GM12878 (cell line): Measurements from ENCODE around the gene TIGD2. TPM values are rescaled to one million over a fixed set of nuclear protein-coding genes. Genes with fewer than 3 reads are reported as not detected.

ENCODE experiments used
- ATAC-seq: fragments of 200-7000 bp; cut with Tn5 transposase; 3 replicates; pipeline ENCODE4 v1.9.1; 2020; ENCODE audit warnings: mild to moderate bottlenecking, moderate library complexity
- BruUV-seq: library from RNA; stranded (reverse); fragments of 400-500 nt; replicated peaks from 2 replicates; lab custom pipeline; 2021; lab: Mats Ljungman, UMichigan
- CTCF ChIA-PET: fragments of 300-600 bp; sonication (Branson Sonifier 250); formaldehyde crosslinking; extraction: SDS; loops from one replicate; lab custom pipeline; 2021; ENCODE audit warnings: inconsistent platforms; lab: Yijun Ruan, JAX
- POLR2A ChIA-PET: fragments of 350-600 bp; formaldehyde crosslinking; extraction: SDS; loops from one replicate; lab custom pipeline; 2021; ENCODE audit warnings: inconsistent platforms; lab: Charles Lee
- RAD21 ChIA-PET: fragments of 300-600 bp; sonication (Branson Sonifier 250); formaldehyde crosslinking; loops from one replicate; lab custom pipeline; 2023; ENCODE audit warnings: antibody characterized with exemption; ENCODE audit not compliant: unreplicated experiment; lab: Charles Lee
- SMC1A ChIA-PET: fragments of 300-600 bp; sonication (Branson Sonifier 250); formaldehyde crosslinking; loops from one replicate; lab custom pipeline; 2023; ENCODE audit not compliant: unreplicated experiment, uncharacterized antibody; lab: Charles Lee
- DNase-seq: peaks from one replicate; pipeline ENCODE4 v3.0.0-alpha.2; 2011; ENCODE audit warnings: low read depth, low spot score
- FAIRE-seq: peaks from 3 replicates; lab custom pipeline; 2011; peaks lifted over from hg19 to GRCh38; lab: Jason Lieb, UNC
- H2AFZ ChIP-seq: 2 replicates; pipeline ENCODE4 v1.6.0; 2011; ENCODE audit warnings: low read depth, low read length, control low read depth; ENCODE audit not compliant: control insufficient read depth
- H3K27ac ChIP-seq: 2 replicates; pipeline ENCODE4 v1.5.1; 2011; ENCODE audit warnings: control low read depth; ENCODE audit not compliant: control insufficient read depth, insufficient read depth
- H3K27me3 ChIP-seq, 2 experiments: replicated peaks in 1 of 2; 2 replicates each; pipeline versions ENCODE4 v1.6.0 to v1.6.1; 2011; ENCODE audit warnings: low read length in 1 of 2; ENCODE audit not compliant: control insufficient read depth in 2 of 2, insufficient read depth in 2 of 2
- H3K36me3 ChIP-seq, 2 experiments: 2 replicates each; pipeline ENCODE4 v1.5.1; 2011; ENCODE audit warnings: low read length in 1 of 2; ENCODE audit not compliant: control insufficient read depth in 2 of 2, insufficient read depth in 2 of 2
- H3K4me1 ChIP-seq: 2 replicates; pipeline ENCODE4 v1.6.1; 2011; ENCODE audit warnings: mild to moderate bottlenecking, low read length, moderate library complexity, mixed read lengths; ENCODE audit not compliant: control insufficient read depth, insufficient read depth
- H3K4me2 ChIP-seq: 2 replicates; pipeline ENCODE4 v1.6.0; 2011; ENCODE audit warnings: control low read depth; ENCODE audit not compliant: control insufficient read depth, insufficient read depth
- H3K4me3 ChIP-seq: fragments of 200-600 bp; sonication (generic); 2 replicates; pipeline ENCODE4 v1.5.1; 2016
- H3K79me2 ChIP-seq: 2 replicates; pipeline ENCODE4 v1.6.0; 2011; ENCODE audit warnings: low read length; ENCODE audit not compliant: control insufficient read depth, insufficient read depth
- H3K9ac ChIP-seq: 2 replicates; pipeline ENCODE4 v1.8.0; 2011; ENCODE audit warnings: low read length, control low read depth, mixed read lengths; ENCODE audit not compliant: control insufficient read depth, insufficient read depth
- H3K9me3 ChIP-seq: replicated peaks from 3 replicates; pipeline ENCODE4 v1.5.1; 2011; ENCODE audit warnings: mild to moderate bottlenecking, low read length; ENCODE audit not compliant: control insufficient read depth, insufficient read depth
- H4K20me1 ChIP-seq: 2 replicates; pipeline ENCODE4 v1.6.0; 2011; ENCODE audit not compliant: control insufficient read depth, insufficient read depth
- CBX3 ChIP-seq: fragments of 200-600 bp; sonication (generic); IDR thresholded peaks from 2 replicates; pipeline ENCODE4 v1.6.1; 2016; ENCODE audit warnings: low read depth, borderline replicate concordance
- CHD4 ChIP-seq: fragments of 200-600 bp; sonication (generic); IDR thresholded peaks from 2 replicates; pipeline ENCODE4 v1.6.1; 2016; ENCODE audit warnings: mild to moderate bottlenecking
- HCFC1 ChIP-seq: fragments of 150-350 bp; IDR thresholded peaks from 2 replicates; pipeline ENCODE4 v1.6.1; 2014; ENCODE audit warnings: low read length
- MTA3 ChIP-seq: IDR thresholded peaks from 2 replicates; pipeline ENCODE4 v1.6.1; 2012; ENCODE audit warnings: low read length, inconsistent platforms, borderline replicate concordance
- MXI1 ChIP-seq: fragments of 150-350 bp; IDR thresholded peaks from 2 replicates; pipeline ENCODE4 v1.6.1; 2011; ENCODE audit warnings: low read depth, mild to moderate bottlenecking, inconsistent platforms, low read length, improper control_type of control experiment
- NBN ChIP-seq: fragments of 450-650 bp; IDR thresholded peaks from 2 replicates; pipeline ENCODE4 v1.6.1; 2016
- NFIC ChIP-seq: IDR thresholded peaks from 2 replicates; pipeline ENCODE4 v1.6.1; 2012; ENCODE audit warnings: low read depth, mild to moderate bottlenecking, inconsistent platforms, low read length, moderate library complexity
- PAX5 ChIP-seq: IDR thresholded peaks from 2 replicates; pipeline ENCODE4 v1.6.1; 2011; ENCODE audit warnings: low read depth, low read length, borderline replicate concordance
- RFX5 ChIP-seq: IDR thresholded peaks from 2 replicates; pipeline ENCODE4 v1.6.1; 2011; ENCODE audit warnings: low read depth, low read length, improper control_type of control experiment
- RUNX3 ChIP-seq: IDR thresholded peaks from 2 replicates; pipeline ENCODE4 v1.6.1; 2012; ENCODE audit warnings: low read length, inconsistent platforms
- SP1 ChIP-seq: IDR thresholded peaks from one replicate; pipeline ENCODE4 v1.6.1; 2011; ENCODE audit warnings: low read depth, low read length
- WGBS: methylation state at CpG from one replicate; pipeline ENCODE4 v1.1.6; 2016; ENCODE audit warnings: low lambda C conversion rate; ENCODE audit not compliant: insufficient replicate concordance, insufficient coverage; ENCODE audit errors: missing lambda C conversion rate; 5-methylcytosine and 5-hydroxymethylcytosine counted together
- in situ Hi-C: fragments of 300-500 bp; cut with MboI; formaldehyde crosslinking; loops from 9 replicates; pipeline ENCODE4 v1.14.3; 2018; ENCODE audit warnings: mixed read lengths
- intact Hi-C: fragments of 100-400 bp; cut with micrococcal nuclease; formaldehyde crosslinking; loops from one replicate; pipeline ENCODE4 v1.14.2; 2022; ENCODE audit not compliant: unreplicated experiment
- polyA plus RNA-seq, 11 experiments: library from polyadenylated mRNA; depleted of rRNA in 4 of 11; unstranded in 6 of 11; stranded (reverse) in 5 of 11; fragments of >200 nt; fragmentation: Nextera tagmentation in 4 of 11; fragmentation: Illumina TruSeq in 1 of 11; extraction: Ambion mirVana in 4 of 11; extraction: Trizol in 1 of 11; gene quantifications; 1 replicate in 1 of 11; 2 replicates in 10 of 11; pipeline versions ENCODE4 v1.2.1 to v1.2.3, GENCODE V29; 2011 to 2016; ENCODE audit warnings: inconsistent platforms in 2 of 11, missing spikeins in 2 of 11, low read depth in 1 of 11
- total RNA-seq, 4 experiments: library from RNA; depleted of rRNA in 3 of 4; stranded (reverse); fragments of >200 nt in 3 of 4; fragmentation: Illumina TruSeq in 1 of 4; extraction: Trizol in 1 of 4; gene quantifications; 2 replicates each; pipeline versions ENCODE4 v1.2.1 to v1.2.3, GENCODE V29; 2013 to 2021
- TF ChIP-seq, protein P1 (sequence below): fragments of 450-650 bp; IDR thresholded peaks from 2 replicates; pipeline ENCODE4 v1.6.1; 2017; ENCODE audit warnings: mild to moderate bottlenecking, moderate library complexity
- TF ChIP-seq, protein P2 (sequence below): fragments of 450-650 bp; IDR thresholded peaks from 2 replicates; pipeline ENCODE4 v1.6.1; 2014; ENCODE audit warnings: mild to moderate bottlenecking
- TF ChIP-seq, protein P3 (sequence below): fragments of 450-650 bp; IDR thresholded peaks from 2 replicates; pipeline ENCODE4 v1.6.1; 2016; ENCODE audit warnings: mild to moderate bottlenecking, moderate library complexity, borderline replicate concordance

The TIGD2 gene
- total and polyA plus RNA-seq, 10 of the 15 experiments (the other 5 are each of a cell fraction or from before 2014, with no cell fraction given) = 2.4 to 8.4 (median 5.0) TPM

DNA sequence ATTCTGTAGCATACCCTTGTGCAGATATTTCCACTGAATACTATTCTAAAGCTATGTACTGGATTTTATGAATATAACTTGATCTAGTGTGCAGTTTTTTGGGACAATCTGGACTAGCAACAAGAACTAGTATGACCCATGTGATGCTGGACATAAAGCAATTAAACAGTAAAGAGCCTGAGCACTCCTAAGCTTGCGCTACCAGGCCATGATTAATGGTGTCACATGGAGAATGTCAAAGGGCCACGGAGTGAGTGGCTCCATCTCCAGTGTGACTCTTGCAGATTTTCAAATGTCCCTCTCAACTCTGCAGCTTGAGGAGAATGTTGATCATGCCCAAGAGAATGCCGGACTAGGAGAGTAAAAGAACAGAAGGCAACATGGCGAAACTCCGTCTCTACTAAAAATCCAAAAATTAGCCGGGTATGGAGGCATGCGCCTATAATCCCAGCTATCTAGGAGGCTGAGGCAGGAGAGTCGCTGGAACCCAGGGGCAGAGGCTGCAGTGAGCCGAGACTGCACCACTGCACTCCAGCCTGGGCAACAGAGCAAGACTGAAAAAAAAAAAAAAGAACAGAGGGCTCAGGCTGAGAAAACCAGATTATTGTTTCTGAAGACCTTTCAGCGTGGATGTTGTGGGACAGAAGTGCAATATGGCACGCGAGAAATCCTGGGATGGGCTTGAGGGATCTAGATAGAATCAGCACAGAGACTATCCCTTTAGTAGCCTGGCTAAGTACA, 45.0 kb downstream of the TIGD2 start:
- Histone ChIP-seq H3K27ac (no peak overlapping the region), H3K4me2 (no peak overlapping the region), H3K4me1 (no peaks in the 10 kb centered on the region), H3K4me3 (no peak overlapping the region), H3K9ac (no peak overlapping the region), H2AFZ (no peak overlapping the region), H4K20me1 (no peaks in the 10 kb centered on the region), H3K36me3 (no peaks in the 10 kb centered on the region), H3K79me2 (no peaks in the 10 kb centered on the region), H3K9me3 (no peaks in the 10 kb centered on the region; the same call in 2 of the 3 replicates), H3K27me3 (no peaks in the 10 kb centered on the region)
- in situ Hi-C loops (no loop called here), intact Hi-C loops (loop anchor here (5.0 kb wide), 1 partner anchor 339 kb away; no protein-coding TSS in a partner anchor)
- DNase-seq = no peak
- ChIA-PET RAD21 (interaction anchor here (0.9 kb wide), 1 partner anchor 14 kb away, joined by 3 read pairs; no protein-coding TSS in a partner anchor), SMC1A (interaction anchor here (0.7 to 1.2 kb wide), 3 partner anchors 13 to 405 kb away, joined by 3 to 4 read pairs (median 3); no protein-coding TSS in a partner anchor), CTCF (interaction anchor here (0.6 to 1.1 kb wide), 5 partner anchors 8 to 282 kb away, joined by 3 to 9 read pairs (median 5); no protein-coding TSS in a partner anchor), POLR2A (interaction anchor here (1.3 kb wide), 1 partner anchor 15 kb away, joined by 3 read pairs; no protein-coding TSS in a partner anchor)
- BruUV-seq = no TSS peak
- FAIRE-seq = no peak
- no peak for ATAC-seq
- WGBS = 48% methylated on average over 12 of the region's 12 CpGs
- TF ChIP-seq CHD4 = no peak
- TF ChIP-seq NBN = no peak
- no peak for TF ChIP-seq RFX5
- TF ChIP-seq RUNX3 = no peak
- no peak for TF ChIP-seq MXI1
- TF ChIP-seq, protein P1, sequence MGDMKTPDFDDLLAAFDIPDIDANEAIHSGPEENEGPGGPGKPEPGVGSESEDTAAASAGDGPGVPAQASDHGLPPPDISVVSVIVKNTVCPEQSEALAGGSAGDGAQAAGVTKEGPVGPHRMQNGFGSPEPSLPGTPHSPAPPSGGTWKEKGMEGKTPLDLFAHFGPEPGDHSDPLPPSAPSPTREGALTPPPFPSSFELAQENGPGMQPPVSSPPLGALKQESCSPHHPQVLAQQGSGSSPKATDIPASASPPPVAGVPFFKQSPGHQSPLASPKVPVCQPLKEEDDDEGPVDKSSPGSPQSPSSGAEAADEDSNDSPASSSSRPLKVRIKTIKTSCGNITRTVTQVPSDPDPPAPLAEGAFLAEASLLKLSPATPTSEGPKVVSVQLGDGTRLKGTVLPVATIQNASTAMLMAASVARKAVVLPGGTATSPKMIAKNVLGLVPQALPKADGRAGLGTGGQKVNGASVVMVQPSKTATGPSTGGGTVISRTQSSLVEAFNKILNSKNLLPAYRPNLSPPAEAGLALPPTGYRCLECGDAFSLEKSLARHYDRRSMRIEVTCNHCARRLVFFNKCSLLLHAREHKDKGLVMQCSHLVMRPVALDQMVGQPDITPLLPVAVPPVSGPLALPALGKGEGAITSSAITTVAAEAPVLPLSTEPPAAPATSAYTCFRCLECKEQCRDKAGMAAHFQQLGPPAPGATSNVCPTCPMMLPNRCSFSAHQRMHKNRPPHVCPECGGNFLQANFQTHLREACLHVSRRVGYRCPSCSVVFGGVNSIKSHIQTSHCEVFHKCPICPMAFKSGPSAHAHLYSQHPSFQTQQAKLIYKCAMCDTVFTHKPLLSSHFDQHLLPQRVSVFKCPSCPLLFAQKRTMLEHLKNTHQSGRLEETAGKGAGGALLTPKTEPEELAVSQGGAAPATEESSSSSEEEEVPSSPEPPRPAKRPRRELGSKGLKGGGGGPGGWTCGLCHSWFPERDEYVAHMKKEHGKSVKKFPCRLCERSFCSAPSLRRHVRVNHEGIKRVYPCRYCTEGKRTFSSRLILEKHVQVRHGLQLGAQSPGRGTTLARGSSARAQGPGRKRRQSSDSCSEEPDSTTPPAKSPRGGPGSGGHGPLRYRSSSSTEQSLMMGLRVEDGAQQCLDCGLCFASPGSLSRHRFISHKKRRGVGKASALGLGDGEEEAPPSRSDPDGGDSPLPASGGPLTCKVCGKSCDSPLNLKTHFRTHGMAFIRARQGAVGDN = no peak
- no peak for TF ChIP-seq NFIC
- TF ChIP-seq SP1 = no peak
- TF ChIP-seq, protein P2, sequence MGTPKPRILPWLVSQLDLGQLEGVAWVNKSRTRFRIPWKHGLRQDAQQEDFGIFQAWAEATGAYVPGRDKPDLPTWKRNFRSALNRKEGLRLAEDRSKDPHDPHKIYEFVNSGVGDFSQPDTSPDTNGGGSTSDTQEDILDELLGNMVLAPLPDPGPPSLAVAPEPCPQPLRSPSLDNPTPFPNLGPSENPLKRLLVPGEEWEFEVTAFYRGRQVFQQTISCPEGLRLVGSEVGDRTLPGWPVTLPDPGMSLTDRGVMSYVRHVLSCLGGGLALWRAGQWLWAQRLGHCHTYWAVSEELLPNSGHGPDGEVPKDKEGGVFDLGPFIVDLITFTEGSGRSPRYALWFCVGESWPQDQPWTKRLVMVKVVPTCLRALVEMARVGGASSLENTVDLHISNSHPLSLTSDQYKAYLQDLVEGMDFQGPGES = no peak
- TF ChIP-seq, protein P3, sequence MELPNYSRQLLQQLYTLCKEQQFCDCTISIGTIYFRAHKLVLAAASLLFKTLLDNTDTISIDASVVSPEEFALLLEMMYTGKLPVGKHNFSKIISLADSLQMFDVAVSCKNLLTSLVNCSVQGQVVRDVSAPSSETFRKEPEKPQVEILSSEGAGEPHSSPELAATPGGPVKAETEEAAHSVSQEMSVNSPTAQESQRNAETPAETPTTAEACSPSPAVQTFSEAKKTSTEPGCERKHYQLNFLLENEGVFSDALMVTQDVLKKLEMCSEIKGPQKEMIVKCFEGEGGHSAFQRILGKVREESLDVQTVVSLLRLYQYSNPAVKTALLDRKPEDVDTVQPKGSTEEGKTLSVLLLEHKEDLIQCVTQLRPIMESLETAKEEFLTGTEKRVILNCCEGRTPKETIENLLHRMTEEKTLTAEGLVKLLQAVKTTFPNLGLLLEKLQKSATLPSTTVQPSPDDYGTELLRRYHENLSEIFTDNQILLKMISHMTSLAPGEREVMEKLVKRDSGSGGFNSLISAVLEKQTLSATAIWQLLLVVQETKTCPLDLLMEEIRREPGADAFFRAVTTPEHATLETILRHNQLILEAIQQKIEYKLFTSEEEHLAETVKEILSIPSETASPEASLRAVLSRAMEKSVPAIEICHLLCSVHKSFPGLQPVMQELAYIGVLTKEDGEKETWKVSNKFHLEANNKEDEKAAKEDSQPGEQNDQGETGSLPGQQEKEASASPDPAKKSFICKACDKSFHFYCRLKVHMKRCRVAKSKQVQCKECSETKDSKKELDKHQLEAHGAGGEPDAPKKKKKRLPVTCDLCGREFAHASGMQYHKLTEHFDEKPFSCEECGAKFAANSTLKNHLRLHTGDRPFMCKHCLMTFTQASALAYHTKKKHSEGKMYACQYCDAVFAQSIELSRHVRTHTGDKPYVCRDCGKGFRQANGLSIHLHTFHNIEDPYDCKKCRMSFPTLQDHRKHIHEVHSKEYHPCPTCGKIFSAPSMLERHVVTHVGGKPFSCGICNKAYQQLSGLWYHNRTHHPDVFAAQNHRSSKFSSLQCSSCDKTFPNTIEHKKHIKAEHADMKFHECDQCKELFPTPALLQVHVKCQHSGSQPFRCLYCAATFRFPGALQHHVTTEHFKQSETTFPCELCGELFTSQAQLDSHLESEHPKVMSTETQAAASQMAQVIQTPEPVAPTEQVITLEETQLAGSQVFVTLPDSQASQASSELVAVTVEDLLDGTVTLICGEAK = no peak
- no peak for TF ChIP-seq PAX5
- no peak for TF ChIP-seq HCFC1
- no peak for TF ChIP-seq MTA3
- TF ChIP-seq CBX3 = no peak
